NCI-H526 (cell line): ENCODE measurements around the gene KRT8.
"Not testable (repeated sequence)": the region's sequence is repeated elsewhere in the genome, so short reads cannot be mapped to it uniquely, and the experiment has no call there.

Experiments used
- DNase-seq, 2 experiments: peaks; one replicate each; lab custom pipeline; 2025; lab: John Stamatoyannopoulos, UW

KRT8 gene

GRCh38 chr12:52874573-52875435, 30.1 kb downstream of the KRT8 start:
- no peak for DNase-seq

- peak in 1 of 2 experiments; percentile 49 for DNase-seq
Observed at GRCh38 chr12:52873832-52874572, 30.9 kb downstream of the KRT8 start.

GRCh38 chr12:52873513-52873831, 31.4 kb downstream of the KRT8 start:
- peak in 1 of 2 experiments; percentile 32 for DNase-seq

GRCh38 chr12:52872644-52873389, 32.1 kb downstream of the KRT8 start:
- DNase-seq, result peak in 1 of 2 experiments; percentile 29

GRCh38 chr12:52871291-52872039, 33.4 kb downstream of the KRT8 start:
- peak in 1 of 2 experiments; percentile 35 for DNase-seq

- peak; percentile 87 to 95 for DNase-seq
Observed at GRCh38 chr12:52870361-52871290, 34.2 kb downstream of the KRT8 start.

GRCh38 chr12:52867642-52868041, 37.2 kb downstream of the KRT8 start:
- DNase-seq, result no peak

- DNase-seq, result no peak
Observed at GRCh38 chr12:52867152-52867551, 37.7 kb downstream of the KRT8 start.

- DNase-seq, result peak; percentile 78 to 90
Observed at GRCh38 chr12:52865090-52865944, 39.6 kb downstream of the KRT8 start.

GRCh38 chr12:52862023-52862422, 42.9 kb downstream of the KRT8 start:
- DNase-seq, result no peak

GRCh38 chr12:52861511-52861910, 43.4 kb downstream of the KRT8 start:
- DNase-seq, result no peak

- no peak for DNase-seq
Observed at GRCh38 chr12:52860102-52860823, 44.6 kb downstream of the KRT8 start.

GRCh38 chr12:52857500-52857899, 47.4 kb downstream of the KRT8 start:
- no peak for DNase-seq

GRCh38 chr12:52856787-52857186, 48.1 kb downstream of the KRT8 start:
- no peak for DNase-seq

GRCh38 chr12:52856077-52856476, 48.8 kb downstream of the KRT8 start:
- not testable (repeated sequence) for DNase-seq

- no peak for DNase-seq
Observed at GRCh38 chr12:52851787-52852186, 53.1 kb downstream of the KRT8 start.

- DNase-seq, result no peak
Observed at GRCh38 chr12:52850681-52851080, 54.2 kb downstream of the KRT8 start.

GRCh38 chr12:52849511-52849910, 55.4 kb downstream of the KRT8 start:
- DNase-seq, result no peak

- no peak for DNase-seq
Observed at GRCh38 chr12:52848661-52849255, 56.1 kb downstream of the KRT8 start, which contains the start of gene KRT78. KRT78 (minus strand) TSS chr12:52848994; CDS start chr12:52848930, 64 bp downstream.
